ACHN (cell line): ENCODE measurements around the gene ACACA.
"Not testable (repeated sequence)": the region's sequence is repeated elsewhere in the genome, so short reads cannot be mapped to it uniquely, and the experiment has no call there.

Experiments used
- DNase-seq: peaks from one replicate; pipeline ENCODE4 v3.0.0-alpha.2; 2015
- in situ Hi-C: cut with HindIII; loops from 2 replicates; pipeline ENCODE4 v1.10.0; 2017; ENCODE audit warnings: low sequenced_read_pairs, low pct_ligation_motif_present, low pct_unique_long_range_greater_than_20kb

Gene ACACA

GRCh38 chr17:37406635-37407461 lies at the start of gene ACACA, which contains the start of gene TADA2A:
TSS of gene ACACA (minus strand) at chr17:37406836. CDS start at chr17:37406299, 537 bp downstream.
TSS of gene TADA2A (plus strand) at chr17:37406886. CDS start at chr17:37411366, 4,480 bp downstream.
- in situ Hi-C loops, result no loop called here
- peak; percentile 91 for DNase-seq

DNA sequence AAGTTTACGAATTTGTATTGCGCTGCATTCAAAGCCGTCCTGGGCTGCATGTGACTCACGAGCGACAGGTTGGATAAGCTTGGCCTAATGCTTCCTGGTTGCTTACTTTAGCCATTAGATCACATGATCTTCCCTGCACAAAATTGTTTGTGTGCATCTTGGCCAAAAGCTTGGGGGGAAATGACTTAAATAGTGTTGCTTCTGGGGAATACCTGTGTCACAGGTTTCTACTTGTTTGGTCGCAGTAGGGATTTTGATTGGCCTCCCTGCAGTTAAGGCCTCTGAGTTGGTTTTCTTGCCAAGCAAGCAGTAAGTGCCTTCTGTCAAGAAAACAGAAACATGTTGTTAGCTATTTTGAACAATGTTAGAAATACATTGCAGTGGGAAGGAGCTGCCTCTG lies 43.5 kb upstream of the ACACA start:
- in situ Hi-C loops, result no loop called here

GRCh38 chr17:37447641-37448040 lies 41.0 kb upstream of the ACACA start:
- DNase-seq, result peak; percentile 59
- in situ Hi-C loops, result no loop called here

More for the DNA sequence above, 43.5 kb upstream of the ACACA start:
- DNase-seq, result no peak

DNA sequence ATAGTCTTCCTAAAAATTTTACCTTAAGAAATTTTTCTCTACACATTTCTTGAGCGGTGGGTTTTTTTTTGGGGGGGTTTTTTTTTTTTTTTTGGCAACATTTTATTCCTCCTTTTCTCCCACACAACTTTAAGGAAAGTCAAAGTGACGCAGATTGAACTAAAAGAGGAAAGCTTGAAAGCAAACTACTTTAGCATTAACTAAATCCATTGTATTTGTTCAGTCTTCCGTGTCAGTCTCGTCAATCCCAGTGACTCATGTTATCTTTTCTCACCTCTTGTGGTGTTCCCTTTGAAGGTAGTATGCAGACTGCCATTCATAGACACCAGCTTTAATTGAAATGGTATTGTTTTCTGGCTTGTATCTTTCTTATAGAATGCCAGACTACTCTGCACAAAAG lies 39.4 kb upstream of the ACACA start:
- DNase-seq, result peak; percentile 71
- in situ Hi-C loops, result no loop called here

DNA sequence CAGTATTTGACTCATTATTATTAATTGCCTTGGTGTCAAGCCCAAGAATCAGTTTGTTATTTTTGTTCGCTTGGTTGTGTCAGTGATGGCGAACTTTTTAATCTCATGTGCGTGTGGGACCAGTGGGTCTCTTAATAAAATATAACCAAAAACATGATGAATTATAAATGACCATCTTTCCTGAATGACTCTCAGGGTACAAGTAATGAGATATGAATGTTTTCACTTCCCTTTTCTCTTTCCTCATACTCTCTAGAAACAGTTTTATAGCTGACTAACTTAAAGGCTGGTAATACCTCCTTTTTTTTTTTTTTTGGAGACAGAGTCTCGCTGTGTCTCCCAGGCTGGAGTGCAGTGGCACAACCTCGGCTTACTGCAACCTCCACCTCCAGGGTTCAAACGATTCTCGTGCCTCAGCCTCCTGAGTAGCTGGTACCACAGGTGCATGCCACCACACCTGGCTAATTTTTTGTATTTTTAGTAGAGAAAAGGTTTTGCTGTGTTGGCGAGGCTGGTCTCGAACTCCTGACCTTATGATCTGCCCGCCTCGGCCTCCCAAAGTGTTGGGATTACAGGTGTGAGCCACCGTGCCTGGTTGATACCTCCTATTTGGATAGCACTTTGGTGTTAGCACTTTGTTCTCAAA lies 34.9 kb upstream of the ACACA start:
- DNase-seq, in situ Hi-C loops: not testable (repeated sequence)

DNA sequence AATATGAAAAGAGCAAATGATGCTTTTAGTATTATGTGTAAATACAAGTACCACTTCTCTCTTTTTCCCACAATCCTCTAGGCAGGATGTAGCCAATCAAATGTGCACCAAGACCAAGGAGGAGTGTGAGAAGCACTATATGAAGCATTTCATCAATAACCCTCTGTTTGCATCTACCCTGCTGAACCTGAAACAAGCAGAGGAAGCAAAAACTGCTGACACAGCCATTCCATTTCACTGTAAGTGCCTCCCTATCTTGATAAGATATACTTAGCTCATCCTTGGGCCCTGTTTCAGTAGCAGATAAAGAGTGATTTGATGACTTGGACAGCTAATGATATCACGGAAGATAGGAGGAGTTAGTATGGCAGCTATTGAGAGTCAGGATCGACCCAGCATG lies 33.8 kb upstream of the ACACA start:
- DNase-seq, result no peak
- in situ Hi-C loops, result no loop called here

GRCh38 chr17:37438141-37438540 lies 31.5 kb upstream of the ACACA start:
- in situ Hi-C loops, result no loop called here
- peak; percentile 46 for DNase-seq

- no peak for DNase-seq
- in situ Hi-C loops, result no loop called here
These were observed 26.0 kb upstream of the ACACA start for GRCh38 chr17:37432671-37433070.

- no peak for DNase-seq
- in situ Hi-C loops, result no loop called here
These were observed 23.5 kb upstream of the ACACA start for GRCh38 chr17:37430051-37430627.

DNA sequence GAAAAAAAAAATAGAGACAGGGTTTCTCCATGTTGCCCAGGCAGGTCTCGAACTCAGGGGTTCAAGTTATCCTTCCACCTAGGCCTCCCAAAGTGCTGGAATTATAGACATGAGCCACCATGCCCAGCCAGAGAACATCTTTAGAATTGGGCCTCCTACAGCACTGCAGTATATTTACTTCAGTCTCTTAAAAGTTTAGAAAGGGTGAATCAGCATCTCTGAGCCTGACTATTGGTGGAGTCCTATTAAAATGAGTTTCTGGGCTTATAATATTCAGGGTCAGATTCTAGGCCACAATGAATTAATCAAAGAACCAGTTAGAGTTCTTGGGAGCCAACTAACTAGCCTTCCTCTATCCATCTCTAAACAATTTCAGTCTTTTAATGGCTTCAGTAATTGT lies 22.8 kb upstream of the ACACA start:
- in situ Hi-C loops, result no loop called here
- DNase-seq, result no peak

DNA sequence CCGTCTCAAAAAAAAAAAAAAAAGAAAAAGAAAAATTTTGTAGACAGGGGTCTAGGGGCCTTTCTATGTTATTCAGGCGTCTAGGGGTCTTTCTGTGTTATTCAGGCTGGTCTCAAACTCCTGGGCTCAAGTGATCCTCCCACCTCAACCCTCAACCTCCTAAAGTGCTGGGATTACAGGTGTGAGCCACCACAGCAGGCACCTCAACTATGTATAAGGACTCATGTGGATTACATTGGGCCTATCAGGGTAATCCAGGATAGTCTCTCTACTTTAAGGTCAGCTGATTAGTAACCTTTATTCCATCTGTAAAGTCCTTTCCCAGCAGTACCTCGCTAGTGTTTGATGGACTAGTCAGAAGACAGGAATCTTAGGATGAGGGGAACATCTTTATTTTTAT lies 22.4 kb upstream of the ACACA start:
- no peak for DNase-seq
- in situ Hi-C loops, result no loop called here

- in situ Hi-C loops, result no loop called here
These were observed 18.6 kb upstream of the ACACA start for GRCh38 chr17:37425268-37425667.

DNA sequence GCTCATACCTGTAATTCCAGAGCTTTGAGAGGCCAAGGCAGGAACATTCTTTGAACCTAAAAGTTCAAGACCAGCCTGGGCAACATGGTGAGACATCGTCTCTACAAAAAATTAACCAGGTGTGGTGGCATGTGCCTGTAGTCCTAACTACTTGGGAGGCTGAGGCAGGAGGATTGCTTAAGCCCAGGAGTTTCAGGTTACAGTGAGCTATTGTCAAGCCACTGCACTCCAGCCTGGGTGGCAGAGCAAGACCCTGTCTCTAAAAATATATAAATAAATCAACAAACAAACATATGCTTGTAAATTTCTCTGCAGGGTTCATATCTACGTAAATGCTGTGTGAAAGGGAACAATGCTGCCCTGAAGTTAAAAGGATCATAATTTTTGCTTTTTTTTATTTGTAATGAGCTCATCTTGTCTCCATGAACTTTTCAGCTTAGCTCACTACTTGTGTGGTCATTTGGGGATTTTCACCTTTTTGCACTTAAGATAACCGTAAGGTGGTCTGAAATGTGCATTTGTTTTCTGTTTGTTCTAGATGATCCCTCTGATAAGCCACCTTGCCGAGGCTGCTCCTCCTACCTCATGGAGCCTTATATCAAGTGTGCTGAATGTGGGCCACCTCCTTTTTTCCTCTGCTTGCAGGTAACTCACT lies 16.5 kb upstream of the ACACA start:
- no peak for DNase-seq
- in situ Hi-C loops, result no loop called here

More at GRCh38 chr17:37425268-37425667, 18.6 kb upstream of the ACACA start:
- DNase-seq, result no peak

DNA sequence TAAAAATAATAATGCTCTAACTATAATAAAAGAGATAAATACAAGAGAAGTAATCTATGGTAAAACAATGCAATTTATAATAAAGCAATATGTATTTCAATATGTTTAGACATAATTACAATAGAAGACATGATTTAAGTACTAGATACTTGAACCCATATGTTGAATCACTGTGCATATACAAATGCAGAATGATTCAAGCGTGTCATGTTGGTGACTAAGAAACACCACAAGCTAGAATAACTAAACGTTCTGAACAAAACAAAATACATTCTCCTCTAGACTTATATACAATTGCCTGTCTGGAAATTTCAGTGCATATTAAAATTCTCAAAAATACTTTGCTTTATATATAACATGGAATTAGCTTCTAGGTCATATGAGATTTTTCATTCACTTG lies 11.2 kb upstream of the ACACA start:
- in situ Hi-C loops, result no loop called here
- no peak for DNase-seq

DNA sequence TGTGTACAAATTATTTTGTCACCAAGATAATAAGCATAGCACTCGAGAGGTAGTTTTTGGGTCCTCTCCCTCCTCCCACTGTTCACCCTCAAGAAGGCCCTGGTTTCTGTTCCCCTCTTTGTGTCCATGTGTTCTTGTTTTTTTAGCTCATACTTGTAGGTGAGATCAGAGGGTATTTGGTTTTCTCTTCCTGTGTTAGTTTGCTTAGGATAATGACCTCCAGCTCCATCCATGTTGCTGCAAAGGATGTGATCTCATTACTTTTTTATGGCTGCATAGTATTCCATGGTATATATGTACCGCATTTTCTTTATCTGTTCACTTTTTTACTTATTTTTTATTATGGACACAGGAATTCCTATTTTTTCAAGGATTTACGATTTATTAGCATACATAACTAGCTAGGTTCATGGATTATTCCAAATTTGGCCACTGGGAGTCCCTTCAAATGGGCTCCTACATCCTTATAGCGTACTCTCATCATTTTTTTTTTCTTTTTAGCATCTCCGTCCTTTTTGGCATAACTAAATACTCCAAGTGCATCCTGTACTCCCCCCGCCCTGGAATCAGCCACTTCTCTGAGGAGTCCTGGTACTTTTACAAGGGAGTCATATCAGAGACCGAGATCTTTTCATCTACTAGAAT lies 7.4 kb upstream of the ACACA start:
- in situ Hi-C loops, result no loop called here
- DNase-seq, result no peak

- in situ Hi-C loops, result no loop called here
- DNase-seq, result no peak
These were observed 3.7 kb upstream of the ACACA start for GRCh38 chr17:37410357-37410756.

- in situ Hi-C loops, DNase-seq: not testable (repeated sequence)
These were observed 1.5 kb upstream of the ACACA start for GRCh38 chr17:37408145-37408479.

DNA sequence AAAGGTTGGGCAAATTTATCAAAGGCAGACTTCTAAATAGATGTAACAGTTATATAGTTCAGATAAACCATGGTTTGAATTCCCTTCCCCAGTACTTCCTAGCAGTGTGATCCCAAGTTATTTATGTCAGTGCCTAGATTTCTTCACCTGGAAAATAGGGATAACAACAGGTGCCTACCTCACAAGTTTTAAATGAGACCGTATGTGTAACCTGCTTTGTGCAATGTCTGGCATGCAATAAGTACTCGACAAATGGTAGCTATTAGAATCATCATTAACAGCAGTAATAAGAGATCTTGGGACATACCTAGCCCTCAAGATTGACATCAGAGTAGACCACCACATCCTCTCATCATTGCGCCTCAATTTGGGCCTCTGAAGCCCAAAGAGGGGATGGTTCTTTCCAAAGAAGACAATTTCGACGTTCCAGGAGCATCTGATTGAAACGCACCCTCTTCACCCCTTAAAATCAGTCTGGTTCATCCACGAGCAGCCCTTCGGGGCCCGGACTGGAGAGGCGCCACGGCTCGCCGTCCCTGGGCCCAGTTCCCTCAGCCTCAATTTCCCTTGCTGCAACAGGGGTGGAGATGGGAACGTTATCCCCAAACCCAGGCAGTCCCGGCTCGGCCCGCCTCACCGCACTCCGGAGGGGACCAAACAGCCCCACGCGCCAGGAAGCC lies 541 bp downstream of the ACACA start:
- DNase-seq, result peak; percentile 43
- in situ Hi-C loops, result no loop called here
